ENCODE data around the gene ERCC4.

ERCC4 gene

DNA sequence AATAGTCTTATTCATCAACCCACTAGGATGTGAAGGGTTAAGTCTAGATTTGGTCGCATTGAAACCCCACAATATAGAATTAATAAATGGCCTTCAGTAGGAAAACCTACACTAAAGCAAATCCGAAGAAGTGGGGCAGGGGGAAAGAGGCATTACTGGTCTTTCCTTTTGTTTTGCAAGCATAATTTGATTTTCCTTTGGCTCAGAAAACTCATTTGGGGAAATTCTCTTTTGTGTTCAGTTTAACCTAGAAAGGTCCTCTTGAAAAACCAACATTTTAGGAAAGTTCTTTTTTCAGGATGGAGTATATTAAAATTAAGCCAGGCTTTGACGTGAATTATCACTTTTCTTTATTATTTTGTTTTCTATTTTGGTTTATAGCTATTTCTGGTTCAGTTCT is 31.7 kb downstream of the ERCC4 start:
- DNase-seq = no peak

DNA sequence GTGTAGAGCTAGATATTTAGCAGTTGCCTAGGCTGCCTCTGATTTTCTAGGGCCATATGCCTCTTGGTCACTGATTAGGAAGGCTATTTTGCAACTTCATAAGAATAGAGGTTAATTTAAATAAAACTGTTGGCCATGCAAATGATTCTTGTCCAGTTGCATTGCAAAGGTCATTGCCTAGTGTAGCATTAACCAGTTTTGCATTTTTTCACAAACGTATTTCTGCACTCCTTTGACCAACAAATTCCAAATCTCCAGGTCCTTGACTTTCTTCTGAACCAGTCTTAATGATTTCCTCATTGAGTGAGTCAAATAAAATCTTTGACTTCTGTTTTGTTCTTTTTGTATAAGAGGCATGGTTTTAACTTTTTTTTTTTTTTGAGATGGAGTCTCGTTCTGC is 33.5 kb downstream of the ERCC4 start:
- DNase-seq = no peak

DNA sequence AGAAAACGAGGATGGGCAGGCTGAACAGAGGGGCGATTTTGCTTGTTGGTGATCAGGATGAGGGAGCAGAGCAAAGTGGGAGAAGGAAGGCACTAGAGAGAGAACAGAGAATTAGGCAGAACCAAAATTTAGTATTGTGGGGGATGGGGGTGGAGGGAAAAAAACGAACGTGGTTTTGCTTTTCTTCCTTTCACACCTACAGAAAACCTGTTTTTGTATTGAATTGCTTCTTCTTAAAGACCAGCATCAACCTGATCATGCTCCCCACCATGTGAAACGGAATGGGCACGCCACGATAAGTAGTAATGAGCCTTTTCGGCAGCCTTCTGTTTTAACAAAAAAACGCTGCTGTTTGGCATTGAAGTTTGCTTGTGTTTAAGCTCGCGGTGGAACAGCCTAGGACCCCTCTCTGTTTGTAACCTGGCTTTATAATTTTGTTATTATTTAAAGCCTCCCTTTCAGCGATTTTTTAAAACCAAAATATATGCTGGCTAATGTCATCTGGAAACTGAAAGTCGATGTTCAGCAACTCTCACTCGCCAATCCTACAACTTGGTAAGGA is 36.8 kb downstream of the ERCC4 start:
- DNase-seq = no peak

DNA sequence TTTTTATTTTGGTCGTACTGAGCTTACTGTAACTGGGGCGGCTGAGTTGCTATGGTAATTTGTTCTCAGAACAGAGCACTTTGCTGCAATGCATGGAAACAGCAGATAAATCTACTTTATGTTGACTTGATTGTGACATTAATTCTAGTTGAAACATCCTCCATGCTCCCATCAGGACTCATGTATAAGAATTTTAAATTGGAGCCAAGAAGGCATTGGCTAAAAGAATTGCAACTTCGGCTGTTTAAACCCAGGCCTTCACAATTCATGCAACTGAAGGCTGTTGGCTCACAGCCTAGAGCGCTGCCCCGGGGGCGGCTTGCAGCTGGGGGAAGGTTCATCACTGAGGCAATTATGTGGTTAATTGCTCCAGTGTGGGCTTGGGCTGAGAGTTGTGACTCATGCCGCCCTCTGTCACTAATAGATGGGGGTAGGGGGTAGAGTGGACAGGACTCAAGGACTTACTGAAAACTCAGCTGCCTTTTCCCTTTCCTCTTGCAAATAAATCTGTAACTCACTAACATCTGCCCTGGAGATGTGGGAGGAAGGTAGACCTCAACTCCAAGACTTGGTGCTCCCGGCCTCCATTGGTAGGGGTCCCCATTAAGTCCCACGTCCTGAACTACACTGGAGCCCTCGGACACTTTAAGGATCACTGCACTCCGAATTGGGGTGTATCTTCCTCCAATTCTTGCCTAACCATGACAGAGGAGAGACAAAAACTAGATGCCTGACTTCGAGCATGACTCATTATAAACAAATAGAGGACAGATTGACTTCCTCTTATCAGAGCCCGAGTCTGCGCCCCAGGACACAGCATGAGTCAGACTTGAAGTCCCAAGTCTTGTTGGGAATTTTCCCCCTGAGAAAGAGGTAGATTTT is 37.5 kb downstream of the ERCC4 start:
- no peak for DNase-seq

DNA sequence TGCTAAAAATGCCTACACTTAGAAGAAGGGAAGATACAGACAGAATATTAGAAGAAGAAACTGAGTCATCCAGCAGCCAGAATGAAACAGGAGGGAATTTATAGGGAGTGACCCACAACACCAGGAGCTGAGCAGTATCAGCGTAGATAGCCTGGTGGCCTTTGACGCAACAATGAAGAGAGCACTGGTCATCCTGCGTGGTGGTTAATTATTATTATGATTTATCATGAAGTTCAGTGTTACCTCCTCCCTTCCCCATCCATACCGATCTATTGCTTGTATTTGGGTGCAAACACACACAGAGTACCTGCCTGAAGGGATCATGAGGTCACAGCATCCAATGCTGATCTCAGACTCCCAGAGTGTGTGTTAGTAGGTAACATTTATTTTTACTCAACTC is 38.5 kb downstream of the ERCC4 start:
- DNase-seq = no peak

DNA sequence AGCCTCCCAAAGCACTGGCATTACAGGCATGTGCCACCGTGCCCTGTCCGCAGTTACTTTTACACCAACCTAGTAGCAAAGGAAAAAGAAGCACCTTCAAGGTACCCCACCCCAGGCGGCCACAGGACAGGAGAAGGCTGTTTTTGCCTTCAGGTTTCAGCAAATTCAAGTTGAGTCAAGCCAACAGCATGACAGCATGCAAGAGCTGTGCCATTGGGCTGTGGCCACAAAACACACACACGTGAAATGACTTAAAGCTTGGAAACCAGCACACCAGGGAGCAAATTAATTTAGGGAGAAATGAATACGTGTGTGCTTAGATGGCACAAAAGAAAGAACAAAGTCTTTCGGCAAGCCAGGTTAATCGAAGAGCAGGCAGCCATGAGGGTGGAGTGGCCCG is 39.7 kb downstream of the ERCC4 start:
- DNase-seq = no peak

DNA sequence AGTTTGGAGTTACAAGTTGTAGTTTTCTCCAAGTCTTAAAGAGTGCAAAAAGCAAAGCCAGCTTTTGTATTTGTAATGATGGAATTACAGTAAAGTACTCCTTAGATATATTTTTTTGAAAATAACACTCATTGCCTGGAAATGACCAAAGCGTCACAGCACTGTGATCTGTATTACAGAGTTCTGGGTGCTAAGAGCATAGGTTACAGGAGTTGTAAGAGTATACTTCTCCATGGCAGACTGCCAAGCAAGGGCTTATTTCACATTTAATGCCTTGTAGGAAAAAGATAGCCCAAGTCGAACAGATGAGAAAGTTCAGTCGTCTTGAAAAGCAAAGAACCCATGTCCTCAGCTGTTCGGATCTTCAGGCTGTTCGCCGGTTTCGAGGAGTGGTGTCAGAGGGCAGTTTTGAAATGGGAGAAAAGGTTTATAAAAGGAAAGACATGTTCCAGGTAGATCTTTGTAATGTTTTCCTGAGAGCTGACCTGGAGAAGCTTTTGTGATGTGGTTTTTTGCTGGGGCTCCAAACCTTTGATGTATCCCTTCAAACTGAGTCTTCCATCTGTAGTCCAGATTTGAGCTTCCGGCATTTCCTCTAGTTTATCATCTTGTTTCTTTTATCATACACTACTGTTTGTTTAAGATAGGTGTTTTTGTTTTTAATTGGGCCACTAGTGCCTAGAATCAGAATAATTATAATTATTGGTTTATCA is 41.3 kb downstream of the ERCC4 start:
- DNase-seq = no peak

DNA sequence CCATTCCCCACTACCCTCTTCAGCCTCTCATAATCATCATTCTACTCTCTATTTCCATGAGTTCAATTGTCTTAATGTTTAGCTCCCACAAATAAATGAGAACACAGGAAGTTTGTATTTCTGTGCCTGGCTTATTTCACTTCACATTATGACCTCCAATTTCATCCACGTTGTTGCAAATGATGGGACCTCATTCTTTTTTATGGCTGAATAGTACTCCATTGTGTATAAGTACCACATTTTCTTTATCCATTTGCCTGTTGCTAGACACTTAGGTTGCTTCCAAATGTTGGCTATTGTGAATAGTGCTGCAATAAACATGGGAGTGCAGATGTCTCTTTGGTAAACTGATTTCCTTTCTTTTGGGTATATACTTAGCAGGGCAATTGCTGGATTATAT is 42.3 kb downstream of the ERCC4 start:
- no peak for DNase-seq

DNA sequence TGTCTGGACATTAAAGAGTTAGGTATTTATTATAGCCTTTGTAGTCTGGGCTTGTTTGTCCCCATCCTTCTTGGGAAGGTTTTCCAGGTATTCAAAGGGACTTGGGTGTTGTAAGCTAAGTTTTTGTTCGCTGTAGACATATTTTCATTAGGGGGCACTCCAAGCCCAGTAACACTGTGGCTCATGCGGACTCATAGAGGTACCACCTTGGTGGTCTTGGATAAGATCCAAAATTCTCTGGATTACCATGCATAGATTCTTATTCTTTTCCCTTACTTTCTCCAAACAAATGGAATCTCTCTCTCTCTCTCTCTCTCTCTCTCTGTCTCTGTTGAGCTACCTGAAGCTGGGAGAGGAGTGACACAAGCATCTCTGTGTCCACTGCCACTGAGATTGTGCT is 48.9 kb downstream of the ERCC4 start:
- no peak for DNase-seq

DNA sequence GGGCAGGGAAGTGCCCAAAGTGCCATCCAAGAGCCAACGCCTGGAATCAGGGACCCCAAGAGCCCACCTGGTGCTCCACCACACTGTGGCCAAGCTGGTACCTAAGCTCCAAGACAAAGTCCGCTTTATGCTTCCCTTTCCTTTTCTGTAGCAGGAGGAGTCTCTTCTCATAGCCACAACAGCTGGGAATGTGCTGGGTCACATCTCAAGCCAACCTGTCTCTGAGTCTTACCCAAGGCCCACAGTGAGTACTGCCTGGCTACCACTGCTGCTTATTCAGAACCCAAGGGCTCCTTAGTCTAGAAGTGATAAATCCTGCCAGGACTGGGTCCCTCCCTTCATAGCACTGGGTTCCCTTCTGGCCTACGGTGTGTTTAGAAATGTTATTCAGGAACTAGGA is 49.8 kb downstream of the ERCC4 start:
- DNase-seq = no peak

DNA sequence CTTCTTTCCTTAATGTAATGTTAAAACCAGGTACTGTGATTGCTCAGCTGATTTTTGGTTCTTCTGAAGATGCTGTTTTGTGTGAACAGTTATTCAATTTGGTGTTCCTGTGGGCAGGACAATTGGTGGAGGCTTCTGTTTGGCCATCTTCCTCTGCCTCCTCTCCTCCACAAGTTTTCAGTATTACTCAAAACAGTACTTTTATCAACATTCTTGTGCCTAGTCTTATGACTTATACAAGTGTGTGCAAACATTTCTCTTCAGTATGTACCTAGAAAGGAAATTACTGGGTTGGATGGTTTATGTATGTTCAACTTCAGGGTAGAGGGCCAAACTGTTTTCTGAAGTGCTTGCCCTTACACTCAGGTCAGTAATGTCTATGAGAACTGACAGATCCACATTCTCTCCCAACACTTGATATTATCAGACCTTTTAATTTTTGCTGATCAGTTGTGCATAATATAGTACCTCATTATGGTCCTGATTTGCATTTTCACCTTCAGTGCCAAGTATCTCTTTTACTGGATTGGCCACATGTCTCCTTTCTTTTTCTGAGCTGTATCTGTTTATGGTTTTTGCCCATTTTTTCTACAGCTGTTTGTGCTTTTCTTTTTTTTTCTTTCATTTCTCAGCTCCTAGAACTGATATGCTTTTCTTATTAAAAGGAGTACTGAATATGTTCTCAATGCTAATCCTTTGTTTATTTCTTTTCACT is 50.9 kb downstream of the ERCC4 start:
- DNase-seq = no peak

DNA sequence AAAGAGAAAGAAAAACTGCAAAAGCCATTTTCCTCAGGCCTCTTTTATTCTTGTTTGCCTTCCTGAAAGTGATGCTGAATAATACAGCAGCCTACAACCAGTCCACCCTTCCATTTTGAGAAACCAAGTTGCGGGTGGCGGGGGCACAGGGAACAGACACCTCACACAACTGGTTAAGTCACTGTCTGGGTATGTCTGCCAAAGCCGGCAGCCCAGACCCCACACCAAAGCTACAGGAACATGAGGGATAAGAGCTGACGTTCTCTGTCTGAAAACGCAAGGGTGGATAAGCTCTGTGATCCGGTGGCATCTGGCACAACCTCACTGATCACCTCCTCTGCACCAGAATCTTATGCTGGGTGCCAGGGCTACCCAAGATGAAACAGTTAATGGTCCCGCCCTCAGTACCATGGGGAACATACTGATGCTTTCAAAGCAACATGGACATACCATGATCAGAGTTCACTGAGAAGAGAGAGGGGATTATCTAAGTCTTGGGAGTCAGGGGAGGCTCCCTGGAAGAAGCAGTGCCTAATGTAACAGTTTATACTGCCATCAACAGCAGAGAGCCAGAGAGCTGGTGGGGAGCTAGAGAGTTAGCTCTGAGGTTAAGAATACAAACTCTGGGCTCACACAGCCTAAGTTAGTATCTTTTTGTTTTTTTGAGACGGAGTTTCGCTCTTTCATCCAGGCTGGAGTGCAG is 53.5 kb downstream of the ERCC4 start:
- DNase-seq = no peak

DNA sequence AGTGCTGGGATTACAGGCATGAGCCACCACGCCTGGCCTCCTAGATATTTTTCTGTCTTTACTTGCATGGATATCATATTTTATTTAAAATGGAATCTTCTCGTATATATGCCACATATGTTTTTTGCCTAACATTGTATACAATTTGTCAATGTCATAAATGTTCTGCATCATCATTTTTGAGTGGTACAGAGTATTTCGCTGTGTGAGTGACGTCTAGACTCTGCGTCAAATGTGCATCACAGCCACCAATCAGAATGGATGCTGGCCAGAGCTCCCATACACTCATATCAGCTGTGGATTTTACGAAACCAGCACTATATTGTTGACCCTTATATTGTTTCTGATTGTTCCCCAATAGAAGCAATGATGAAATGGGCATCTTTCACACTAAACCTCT is 57.2 kb downstream of the ERCC4 start:
- no peak for DNase-seq

DNA sequence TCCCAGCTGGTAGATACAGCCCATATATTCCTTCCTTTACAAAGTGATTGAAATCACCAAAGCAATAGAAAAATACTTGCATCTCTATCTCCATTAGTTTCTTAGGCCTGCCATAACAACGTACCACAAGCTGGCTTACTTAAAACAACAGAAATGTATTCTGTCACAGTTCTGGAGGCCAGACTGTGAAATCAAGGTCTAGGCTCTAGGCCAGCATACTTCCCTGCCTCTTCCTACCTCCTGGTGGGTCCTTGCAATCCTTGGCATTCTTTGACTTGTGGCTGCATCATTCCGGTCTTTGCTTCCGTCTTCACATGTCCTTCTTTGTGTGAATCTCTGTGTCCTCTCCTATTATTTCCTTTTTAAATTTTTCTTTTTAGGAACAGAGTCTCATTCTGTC is 62.5 kb downstream of the ERCC4 start:
- DNase-seq = no peak

DNA sequence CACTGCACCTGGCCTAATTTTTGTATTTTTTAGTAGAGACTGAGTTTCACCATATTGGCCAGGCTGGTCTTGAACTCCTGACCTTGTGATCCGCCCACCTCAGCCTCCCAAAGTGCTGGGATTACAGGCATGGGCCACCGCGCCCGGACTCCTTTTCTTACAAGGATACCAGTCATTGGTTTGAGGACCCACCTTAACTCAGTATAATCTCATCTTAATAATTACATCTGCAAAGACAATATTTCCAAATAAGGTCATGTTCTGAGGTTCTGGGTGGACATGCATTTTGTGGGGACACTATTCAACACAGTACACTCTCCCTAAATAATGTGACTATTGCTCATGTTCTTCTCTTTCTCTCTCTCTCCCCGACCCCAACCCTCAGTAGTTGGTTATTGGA is 63.7 kb downstream of the ERCC4 start:
- no peak for DNase-seq

DNA sequence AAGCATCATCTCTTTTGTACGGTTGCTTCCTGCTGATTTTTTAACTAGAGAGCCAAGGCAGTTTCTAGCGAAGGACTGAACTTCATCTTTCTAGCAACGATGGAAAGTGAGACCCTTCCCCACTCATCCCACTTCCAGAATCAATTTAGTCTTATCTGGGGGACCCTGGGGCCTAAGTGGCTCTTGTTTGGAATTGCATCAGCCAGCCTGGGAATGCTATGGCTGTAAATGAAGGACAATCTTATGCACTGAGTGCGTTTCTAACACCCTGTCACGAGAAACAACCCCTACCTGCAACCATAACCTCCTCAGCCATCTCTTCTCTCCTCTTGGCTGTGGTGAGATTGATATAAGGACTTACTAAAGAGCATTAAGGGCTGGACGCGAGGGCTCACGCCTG is 64.8 kb downstream of the ERCC4 start:
- no peak for DNase-seq

DNA sequence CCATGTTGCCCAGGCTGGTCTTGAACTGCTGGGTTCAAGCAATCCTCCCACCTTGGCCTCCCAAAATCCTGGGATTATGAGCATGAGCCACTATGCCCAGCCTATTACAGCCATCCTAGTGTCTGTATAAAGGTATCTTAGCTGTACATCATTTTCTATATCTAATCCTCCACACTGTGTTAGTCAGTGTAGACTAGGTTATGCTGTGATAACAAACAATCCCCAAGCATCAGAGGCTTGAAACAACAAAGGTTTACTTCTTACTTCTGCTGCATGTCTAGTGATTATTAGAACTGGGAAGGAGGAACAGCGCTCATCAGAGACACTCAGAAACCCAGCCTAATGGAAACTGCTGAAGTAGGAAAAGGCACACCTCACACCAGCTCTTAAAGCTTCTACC is 68.1 kb downstream of the ERCC4 start:
- DNase-seq = no peak

DNA sequence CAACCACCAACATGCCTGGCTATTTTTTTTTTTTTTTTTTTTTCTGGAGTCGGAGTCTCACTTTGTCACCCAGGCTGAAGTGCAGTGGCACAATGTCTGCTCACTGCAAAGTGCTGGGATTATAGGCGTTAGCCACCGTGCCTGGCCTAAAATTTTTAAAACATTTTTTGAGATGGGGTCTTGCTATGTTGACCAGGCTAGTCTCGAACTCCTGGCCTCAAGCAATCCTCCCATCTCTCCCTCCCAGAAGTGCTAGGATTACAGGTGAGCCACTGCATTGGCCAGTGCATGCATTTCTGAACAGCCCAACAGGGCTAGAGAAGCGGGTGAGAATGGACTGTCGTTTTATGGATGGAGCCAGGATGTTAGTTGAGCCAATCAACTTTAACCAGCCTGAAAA is 72.4 kb downstream of the ERCC4 start:
- no peak for DNase-seq

DNA sequence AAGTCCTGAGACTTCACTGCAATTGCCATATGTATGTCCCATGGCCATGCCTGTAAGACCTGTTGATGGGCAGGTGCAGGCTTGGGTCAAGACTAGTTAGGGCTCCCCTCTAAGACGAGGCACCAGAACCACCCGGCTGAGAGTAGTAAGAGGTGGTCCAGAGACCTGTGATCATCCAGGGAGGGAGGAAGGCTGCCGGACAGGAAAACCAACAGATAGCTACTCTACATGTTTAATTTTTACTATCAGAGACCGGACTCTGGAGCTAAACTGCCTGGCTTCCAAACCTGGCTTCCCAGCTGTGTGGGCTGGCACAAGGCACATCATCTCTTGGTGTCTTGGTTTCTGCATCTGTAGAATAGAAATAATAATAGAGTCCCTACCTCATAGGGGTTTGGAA is 73.0 kb downstream of the ERCC4 start:
- DNase-seq = no peak

DNA sequence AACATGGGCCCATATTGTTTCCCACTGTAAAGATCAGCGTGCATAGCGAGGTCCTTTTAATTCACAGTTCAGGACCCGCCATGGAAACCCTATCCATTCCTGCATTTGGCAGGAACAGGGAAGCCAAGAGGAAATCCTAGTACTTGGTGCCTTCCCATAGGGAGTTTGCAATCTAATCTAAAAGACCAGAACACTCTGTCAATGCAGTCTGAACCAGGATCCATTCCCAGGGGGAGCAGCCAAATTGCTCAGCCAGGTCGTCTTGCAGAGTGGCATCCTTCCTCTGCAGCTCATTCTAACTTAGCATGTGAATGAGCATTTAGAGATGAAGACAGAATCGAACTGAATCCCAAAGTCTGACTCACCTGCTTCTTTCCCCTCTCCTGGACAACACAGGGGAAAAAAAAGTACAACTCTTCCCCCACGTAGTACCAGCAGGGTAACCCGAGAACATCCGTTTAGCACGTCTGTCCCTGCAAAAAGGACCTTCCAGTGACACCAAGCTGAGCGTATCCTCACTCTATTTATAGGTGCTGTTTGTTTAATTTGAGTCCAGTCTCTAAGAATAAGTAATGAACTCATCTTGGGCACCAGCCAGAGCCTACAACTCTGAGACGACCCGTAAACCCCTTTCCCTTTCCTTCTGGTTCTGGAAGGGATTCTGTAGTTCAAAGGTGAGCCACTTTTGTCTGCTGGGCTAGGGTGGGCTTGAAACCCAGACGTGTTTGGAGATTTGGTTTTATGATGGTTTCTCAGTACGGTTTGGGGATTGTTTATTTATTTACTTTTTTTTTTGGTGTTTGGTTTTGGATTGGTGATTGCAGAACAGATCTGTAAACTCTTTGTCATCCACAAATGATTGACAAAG is 74.5 kb downstream of the ERCC4 start:
- no peak for DNase-seq

DNA sequence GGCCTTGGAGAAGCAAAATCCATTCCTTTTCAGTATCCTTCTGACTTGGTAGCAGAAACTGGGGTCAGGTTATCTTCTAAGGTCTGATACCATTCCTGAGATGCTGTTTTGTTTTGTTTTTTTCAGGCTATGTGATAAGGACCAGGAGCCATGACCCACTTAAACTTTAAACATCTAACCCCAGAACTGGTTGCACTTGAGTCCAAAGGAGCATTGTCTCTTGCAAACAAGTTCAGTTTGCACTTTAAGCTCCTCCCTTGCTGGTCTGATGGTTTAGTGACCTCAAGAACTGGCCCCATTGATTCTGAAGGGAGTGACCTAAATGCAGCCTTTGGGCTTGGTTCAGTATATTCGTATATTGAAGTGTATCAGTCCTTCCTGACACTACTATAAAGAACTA is 75.2 kb downstream of the ERCC4 start:
- no peak for DNase-seq

DNA sequence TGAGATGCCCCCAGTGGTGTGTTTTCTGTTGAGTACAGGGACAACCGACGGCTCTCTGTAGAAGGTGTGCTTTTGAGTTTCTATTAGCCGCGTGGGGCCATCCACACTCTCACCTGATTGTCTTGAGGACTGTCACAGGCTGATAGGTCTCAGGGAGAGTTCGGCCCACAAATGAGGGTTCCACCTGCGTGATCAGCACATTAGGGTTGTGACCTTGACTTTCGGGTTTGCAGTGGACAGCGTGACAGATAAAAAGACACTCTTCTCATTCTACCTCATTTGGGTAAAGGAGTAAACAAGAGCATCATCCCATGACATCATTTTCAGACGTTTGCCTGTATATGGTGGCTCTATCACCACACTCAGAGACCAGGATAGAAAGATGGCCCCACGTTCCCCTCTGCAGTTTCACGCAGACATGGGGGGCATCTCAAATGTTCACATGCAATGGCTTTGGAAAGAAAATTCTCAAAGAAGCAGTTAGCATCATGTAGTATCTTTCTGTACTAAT is 76.9 kb downstream of the ERCC4 start:
- DNase-seq = no peak
